ENCODE data around the gene PBXIP1.
"Not testable (repeated sequence)": the region's sequence is repeated elsewhere in the genome, so short reads cannot be mapped to it uniquely, and the experiment has no call there.

PBXIP1 gene

GRCh38 chr1:154993572-154994268 is 37.8 kb upstream of the PBXIP1 start, which contains the start of gene LENEP:
Gene LENEP (plus strand): TSS chr1:154993586. CDS start chr1:154993608, 22 bp downstream.
- no peak for FAIRE-seq

GRCh38 chr1:154992721-154993571 is 37.0 kb upstream of the PBXIP1 start:
- FAIRE-seq: no peak

- FAIRE-seq: no peak
Observed at GRCh38 chr1:154990276-154990675, 34.4 kb upstream of the PBXIP1 start.

GRCh38 chr1:154989195-154989860 is 33.4 kb upstream of the PBXIP1 start:
- FAIRE-seq: no peak

DNA sequence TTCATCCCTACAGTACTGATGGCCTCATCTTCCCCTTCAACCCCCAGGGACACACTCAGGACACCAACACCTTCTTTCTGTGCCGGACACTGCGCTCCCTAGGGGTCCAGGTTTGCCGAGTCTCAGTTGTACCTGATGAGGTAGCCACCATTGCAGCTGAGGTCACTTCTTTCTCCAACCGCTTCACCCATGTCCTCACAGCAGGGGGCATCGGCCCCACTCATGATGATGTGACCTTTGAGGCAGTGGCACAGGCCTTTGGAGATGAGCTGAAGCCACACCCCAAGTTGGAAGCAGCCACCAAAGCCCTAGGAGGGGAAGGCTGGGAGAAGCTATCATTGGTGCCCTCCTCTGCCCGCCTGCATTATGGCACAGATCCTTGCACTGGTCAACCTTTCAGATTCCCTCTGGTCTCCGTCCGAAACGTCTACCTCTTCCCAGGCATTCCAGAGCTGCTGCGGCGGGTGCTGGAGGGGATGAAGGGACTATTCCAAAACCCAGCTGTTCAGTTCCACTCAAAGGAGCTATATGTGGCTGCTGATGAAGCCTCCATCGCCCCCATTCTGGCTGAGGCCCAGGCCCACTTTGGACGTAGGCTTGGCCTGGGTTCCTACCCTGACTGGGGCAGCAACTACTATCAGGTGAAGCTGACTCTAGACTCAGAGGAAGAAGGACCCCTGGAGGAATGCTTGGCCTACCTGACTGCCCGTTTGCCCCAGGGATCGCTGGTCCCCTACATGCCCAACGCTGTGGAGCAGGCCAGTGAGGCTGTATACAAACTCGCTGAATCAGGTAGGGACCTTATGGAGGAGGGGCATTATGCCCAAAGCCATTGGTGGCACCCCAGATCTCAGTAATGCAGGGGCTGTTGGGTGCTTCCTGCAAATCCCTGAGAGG is 32.4 kb upstream of the PBXIP1 start:
- no peak for FAIRE-seq

- no peak for FAIRE-seq
Observed at GRCh38 chr1:154987326-154987725, 31.4 kb upstream of the PBXIP1 start.

GRCh38 chr1:154986736-154987135 is 30.8 kb upstream of the PBXIP1 start:
- FAIRE-seq: not testable (repeated sequence)

GRCh38 chr1:154983776-154984466 is 28.0 kb upstream of the PBXIP1 start:
- FAIRE-seq: no peak

GRCh38 chr1:154982897-154983648 is 27.2 kb upstream of the PBXIP1 start, which contains the start of gene FLAD1:
Gene FLAD1 (plus strand): TSS chr1:154983344. CDS start chr1:154983695, 351 bp downstream.
- FAIRE-seq: peak; percentile 95

DNA sequence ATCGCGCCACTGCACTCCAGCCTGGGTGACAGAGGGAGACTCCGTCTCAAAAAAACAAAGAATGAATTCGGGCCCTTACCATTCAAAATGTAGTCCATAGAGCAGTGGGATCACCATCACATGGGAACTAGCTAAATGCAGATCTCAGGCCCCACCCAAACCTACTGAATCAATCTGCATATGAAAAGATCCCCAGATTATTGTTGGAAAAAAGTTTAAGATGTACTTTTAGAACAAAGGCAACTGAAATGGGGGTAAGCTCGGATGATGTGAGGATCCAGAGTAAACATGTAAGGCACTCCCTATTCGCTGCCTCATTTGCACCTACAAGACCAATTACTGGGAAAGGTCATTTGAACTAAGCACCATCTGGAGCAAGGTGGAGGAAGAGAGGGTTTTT is 26.4 kb upstream of the PBXIP1 start:
- no peak for FAIRE-seq

GRCh38 chr1:154978360-154978759 is 22.5 kb upstream of the PBXIP1 start:
- FAIRE-seq: no peak

DNA sequence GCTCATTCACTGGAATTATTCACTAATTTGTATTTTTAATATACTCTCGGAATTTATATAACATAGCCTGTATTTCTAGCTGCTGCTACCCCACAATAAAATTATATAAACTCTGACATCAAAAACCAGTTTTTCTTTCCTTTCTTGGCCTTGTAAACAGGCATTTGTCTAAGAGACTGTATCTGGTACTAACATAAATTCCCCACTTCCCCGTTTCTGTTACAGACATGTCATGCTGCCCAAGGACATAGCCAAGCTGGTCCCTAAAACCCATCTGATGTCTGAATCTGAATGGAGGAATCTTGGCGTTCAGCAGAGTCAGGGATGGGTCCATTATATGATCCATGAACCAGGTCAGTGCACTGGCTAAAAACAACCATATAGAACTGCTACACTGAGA is 21.9 kb upstream of the PBXIP1 start:
- not testable (repeated sequence) for FAIRE-seq

- FAIRE-seq: no peak
Observed at GRCh38 chr1:154975409-154976059, 19.6 kb upstream of the PBXIP1 start.

- FAIRE-seq: peak; percentile 13
Observed at GRCh38 chr1:154974808-154975408, 19.0 kb upstream of the PBXIP1 start.

- FAIRE-seq: peak; percentile 94
Observed at GRCh38 chr1:154974102-154974807, 18.4 kb upstream of the PBXIP1 start, which contains the start of gene CKS1B. Gene CKS1B (plus strand): TSS chr1:154974681. CDS start chr1:154974746, 65 bp downstream.

- no peak for FAIRE-seq
Observed at GRCh38 chr1:154973344-154974101, 17.6 kb upstream of the PBXIP1 start.

DNA sequence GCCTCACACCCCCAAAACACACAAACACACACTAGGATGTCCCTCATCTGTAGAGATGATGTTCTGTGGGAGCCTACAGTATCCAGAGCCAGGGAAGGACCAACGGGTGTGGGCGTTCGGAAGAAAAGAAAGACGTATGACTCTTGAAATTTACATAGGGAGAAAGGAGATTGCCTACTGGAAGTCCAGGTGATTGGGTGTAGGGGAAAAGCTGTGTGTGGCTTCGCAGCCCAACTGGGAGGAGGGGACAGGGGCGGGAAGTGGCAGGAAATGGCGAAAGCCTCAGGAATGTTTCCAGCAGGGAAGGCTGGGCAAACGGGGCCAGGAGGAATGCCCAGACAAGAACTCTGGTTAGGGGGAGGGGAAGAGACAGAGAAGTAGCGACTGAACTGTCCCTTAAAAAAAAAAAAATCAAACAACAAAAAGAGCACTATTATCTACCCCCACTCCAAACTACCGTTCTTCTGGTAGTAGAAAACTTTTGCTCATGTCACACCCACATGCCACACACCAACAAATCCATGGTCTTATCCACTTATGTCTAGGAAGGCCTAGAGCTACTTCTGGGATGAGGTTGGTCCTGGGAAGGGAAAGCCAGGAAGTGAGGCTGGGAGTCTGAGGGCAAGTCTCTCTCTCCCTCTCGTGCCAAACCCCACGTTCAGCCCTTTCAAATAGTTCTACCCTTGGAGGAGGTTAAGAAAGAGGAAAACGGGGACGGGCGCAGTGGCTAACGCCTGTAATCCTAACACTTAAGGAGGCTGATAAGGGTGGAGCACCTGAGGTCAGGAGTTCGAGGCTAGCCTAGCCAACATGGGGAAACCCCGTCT is 16.8 kb upstream of the PBXIP1 start:
- no peak for FAIRE-seq

- no peak for FAIRE-seq
Observed at GRCh38 chr1:154972213-154972516, 16.3 kb upstream of the PBXIP1 start.
